Omental fat pad (tissue), 4 donors: ENCODE data around the gene FAM171A2. TPM values are rescaled to one million over a fixed set of nuclear protein-coding genes. Genes with fewer than 3 reads are reported as not detected.

Experiments
- ATAC-seq: fragments of 150-250 bp; one replicate; pipeline ENCODE4 v1.9.1; 2016; ENCODE audit warnings: mild to moderate bottlenecking, moderate library complexity; ENCODE audit not compliant: low FRiP score
- DNase-seq: peaks from one replicate; pipeline ENCODE4 v3.0.0-alpha.2; 2019; ENCODE audit warnings: low spot score
- CTCF ChIP-seq, 3 donors: fragments of 450-650 bp; IDR thresholded peaks; one replicate each; pipeline ENCODE4 v1.5.1; 2016 to 2017; ENCODE audit warnings: antibody characterized with exemption in 3 of 3, mild to moderate bottlenecking in 3 of 3, moderate library complexity in 2 of 3
- total RNA-seq, 4 donors: library from RNA; depleted of rRNA; stranded (reverse); fragments of >200 nt; gene quantifications; one replicate each; pipeline ENCODE4 v1.1.0, GENCODE V29; 2016

The FAM171A2 gene
- total RNA-seq, 4 donors from 2014 or later, result 0.56 to 3.5 (median 0.95) TPM

- ATAC-seq (no peak), DNase-seq (no peak)
- no peak for TF ChIP-seq CTCF (IDR thresholded peaks at IDR 0.05)
These were observed 8.8 kb downstream of the FAM171A2 start for GRCh38 chr17:44354582-44355561.

GRCh38 chr17:44353672-44354331 is 9.9 kb downstream of the FAM171A2 start:
- peak; percentile 38 for ATAC-seq
- no peak for DNase-seq
- no peak for TF ChIP-seq CTCF (IDR thresholded peaks at IDR 0.05)

GRCh38 chr17:44352828-44353671 is 10.6 kb downstream of the FAM171A2 start:
- ATAC-seq (no peak), DNase-seq (no peak)
- no peak for TF ChIP-seq CTCF (IDR thresholded peaks at IDR 0.05)

- ATAC-seq, result no peak
- DNase-seq, result no peak
These were observed 11.5 kb downstream of the FAM171A2 start for GRCh38 chr17:44351961-44352827.

GRCh38 chr17:44351464-44351863 is 12.2 kb downstream of the FAM171A2 start:
- no peak for DNase-seq
- no peak for ATAC-seq
- no peak for TF ChIP-seq CTCF (IDR thresholded peaks at IDR 0.05)

More at GRCh38 chr17:44351961-44352827, 11.5 kb downstream of the FAM171A2 start:
- TF ChIP-seq CTCF (IDR thresholded peaks at IDR 0.05), result no peak

- peak; percentile 54 for DNase-seq
- no peak for ATAC-seq
- TF ChIP-seq CTCF (IDR thresholded peaks at IDR 0.05), result peak in 1 of 3 donors; percentile 27
These were observed 12.9 kb downstream of the FAM171A2 start for GRCh38 chr17:44350733-44351226.
